HG03025 (cell line): ENCODE measurements around the gene AK2.
"Not testable (repeated sequence)": the region's sequence is repeated elsewhere in the genome, so short reads cannot be mapped to it uniquely, and the experiment has no call there.

Source experiments
- ATAC-seq: cut with Tn5 transposase; IDR thresholded peaks from one replicate; pipeline ENCODE4 v1.9.1; 2021; ENCODE audit warnings: mild to moderate bottlenecking, moderate library complexity; ENCODE audit not compliant: unreplicated experiment, low FRiP score

AK2 gene

DNA sequence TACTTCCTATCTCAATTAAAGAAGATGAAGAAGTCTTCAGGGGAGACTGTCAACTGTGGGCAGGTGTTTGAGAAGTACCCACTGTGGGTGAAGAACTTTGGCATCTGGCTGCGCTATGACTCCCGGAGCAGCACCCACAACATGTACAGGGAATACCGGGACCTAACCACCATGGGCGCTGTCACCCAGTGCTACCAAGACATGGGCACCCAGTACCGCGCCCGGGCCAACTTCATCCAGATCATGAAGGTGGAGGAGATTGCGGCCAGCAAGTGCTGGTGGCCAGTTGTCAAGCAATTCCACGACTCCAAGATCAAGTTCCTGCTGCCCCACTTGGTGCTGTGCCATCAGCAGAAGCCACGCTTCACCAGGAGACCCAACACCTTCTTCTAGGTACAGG, 56.6 kb downstream of the AK2 start:
- ATAC-seq: no peak

DNA sequence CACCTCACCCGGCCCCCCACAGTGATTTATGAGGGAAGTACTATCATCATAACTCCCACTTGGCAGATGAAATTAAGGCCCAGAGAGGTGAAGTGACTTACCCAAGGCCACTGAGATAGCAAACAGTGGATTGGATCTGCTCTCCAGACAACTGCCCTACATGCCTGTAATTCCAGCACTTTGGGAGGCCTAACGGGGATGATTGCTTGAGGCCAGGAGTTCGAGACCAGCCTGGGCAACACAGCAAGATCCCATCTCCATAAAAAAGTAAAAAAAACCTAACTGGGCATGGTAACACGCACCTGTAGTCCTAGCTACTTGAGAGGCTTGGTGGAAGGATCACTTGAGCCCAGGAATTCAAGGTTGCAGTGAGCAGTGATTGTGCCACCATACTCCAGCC, 57.8 kb downstream of the AK2 start:
- no peak for ATAC-seq

DNA sequence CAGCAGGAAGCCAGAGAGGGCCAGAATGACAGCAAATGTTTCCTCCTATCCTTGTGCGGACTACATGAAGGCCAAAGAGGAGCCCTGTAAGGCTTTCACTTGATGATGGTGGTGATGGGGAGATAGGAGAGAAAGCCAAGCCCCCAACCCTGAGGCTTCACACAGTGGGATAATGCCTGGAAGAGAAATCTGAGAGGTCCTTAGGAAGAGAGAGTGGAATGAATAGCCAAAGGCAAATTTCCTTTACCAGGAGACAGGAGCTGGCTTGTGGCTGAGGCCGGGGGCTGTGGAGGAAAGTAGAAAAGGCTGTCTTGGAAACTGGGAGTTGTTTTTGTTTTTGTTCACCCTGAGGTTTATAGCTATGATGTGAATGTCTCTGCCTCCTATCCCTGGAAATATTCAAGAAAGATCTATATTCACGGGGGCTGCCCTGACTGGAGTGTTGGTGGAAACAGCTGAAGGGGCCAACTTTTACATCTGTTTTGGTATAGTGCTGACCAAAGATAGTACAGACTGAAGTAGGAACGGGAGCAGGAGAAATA, 59.1 kb downstream of the AK2 start:
- ATAC-seq: no peak

DNA sequence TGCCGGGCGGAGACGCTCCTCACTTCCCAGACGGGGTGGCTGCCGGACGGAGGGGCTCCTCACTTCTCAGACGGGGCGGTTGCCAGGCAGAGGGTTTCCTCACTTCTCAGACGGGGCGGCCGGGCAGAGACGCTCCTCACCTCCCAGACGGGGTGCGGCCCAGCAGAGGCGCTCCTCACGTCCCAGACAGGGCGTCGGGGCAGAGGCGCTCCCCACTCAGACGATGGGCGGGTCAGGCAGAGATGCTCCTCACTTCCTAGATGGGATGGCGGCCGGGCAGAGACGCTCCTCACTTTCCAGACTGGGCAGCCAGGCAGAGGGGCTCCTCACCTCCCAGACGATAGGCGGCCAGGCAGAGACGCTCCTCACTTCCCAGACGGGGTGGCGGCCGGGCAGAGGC, 61.6 kb downstream of the AK2 start:
- not testable (repeated sequence) for ATAC-seq

DNA sequence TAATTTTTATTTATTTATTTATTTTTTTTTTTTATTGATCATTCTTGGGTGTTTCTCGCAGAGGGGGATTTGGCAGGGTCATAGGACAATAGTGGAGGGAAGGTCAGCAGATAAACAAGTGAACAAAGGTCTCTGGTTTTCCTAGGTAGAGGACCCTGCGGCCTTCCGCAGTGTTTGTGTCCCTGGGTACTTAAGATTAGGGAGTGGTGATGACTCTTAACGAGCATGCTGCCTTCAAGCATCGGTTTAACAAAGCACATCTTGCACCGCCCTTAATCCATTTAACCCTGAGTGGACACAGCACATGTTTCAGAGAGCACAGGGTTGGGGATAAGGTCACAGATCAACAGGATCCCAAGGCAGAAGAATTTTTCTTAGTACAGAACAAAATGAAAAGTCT, 63.2 kb downstream of the AK2 start:
- not testable (repeated sequence) for ATAC-seq

DNA sequence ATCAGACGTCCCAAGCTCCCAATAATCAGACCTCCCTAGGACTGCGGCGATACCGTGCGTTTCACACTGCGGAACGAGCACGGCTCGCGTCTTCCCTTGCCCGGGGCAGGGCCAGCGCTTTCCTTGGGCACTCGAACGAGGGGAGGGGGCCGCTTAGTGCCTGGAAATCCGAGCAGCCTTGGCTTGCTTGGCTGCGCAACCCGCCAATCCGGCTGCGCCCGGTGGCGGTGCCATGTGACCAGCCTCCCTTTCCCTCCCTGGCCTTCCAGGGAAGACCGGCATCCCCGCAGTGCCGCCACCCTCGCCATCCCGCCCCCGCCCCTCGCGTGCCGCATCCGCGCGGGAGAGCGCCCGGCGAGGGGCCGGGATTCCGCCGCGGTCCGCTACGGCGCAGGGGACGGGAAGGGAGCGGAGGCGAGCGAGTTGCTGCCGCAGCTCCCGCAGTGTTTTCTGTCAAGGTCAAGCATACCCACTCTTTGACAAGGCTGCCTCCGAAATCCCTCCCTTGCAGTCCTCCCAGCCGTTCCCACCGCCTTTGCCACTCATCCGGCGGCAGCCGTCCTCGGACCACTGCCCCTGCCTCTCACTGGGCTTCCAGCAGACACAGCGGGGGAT, 63.8 kb downstream of the AK2 start:
- no peak for ATAC-seq

DNA sequence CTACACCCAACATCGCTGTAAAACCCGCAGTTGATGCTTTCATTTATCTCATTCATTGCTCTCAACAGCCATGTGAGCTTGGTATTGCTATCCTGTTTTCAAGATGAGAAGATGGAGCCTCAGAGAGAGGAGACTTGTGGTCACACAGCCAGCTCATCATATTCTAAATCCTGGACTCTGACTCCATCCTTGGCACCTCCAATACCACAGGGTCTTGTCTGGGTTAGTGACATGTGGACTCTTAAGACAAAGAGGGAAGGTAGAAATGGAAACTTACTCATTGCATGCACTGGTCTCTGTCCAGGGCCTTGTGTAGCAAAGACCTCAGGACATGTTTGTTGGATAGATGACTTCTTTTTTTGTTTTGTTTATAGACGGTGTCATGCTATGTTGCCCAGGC, 65.1 kb downstream of the AK2 start:
- ATAC-seq: no peak

DNA sequence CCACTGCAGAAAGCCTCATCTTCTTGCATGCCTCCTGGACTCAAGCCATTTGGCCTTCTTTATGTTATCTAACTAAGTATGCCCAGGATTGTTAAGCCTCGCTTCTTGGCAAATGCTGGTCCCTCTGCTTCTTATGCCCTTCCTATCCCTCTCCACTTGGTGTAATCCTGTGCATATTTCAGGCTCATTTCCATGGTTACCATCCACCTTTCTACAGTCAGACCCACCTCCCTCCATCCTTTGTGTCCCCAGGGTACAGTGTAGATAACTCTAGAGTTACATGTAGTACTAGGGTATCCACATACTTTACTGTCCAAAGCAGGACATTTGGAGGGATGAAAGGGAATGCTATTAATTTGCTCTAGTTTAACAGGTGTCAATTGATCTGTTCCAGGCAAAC, 65.5 kb downstream of the AK2 start:
- no peak for ATAC-seq

DNA sequence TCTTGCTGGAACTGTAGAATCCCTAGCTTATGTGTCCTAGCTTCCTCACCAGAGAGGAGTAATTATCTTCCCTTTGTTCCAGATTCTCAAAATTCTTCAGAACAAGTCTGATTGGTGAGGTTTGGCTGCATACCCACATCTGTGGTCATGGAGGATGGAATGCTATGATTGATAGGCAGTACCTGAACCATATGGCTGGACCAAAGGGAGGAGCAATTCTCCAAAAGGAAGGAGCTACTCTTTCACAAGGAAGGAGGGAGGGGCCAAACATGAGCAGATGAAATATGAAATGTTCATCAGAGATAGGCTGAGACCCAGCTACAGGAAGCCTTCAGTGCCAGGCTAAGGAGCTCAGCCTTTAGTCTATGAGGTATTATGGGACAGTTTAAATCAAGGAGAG, 67.1 kb downstream of the AK2 start:
- no peak for ATAC-seq

DNA sequence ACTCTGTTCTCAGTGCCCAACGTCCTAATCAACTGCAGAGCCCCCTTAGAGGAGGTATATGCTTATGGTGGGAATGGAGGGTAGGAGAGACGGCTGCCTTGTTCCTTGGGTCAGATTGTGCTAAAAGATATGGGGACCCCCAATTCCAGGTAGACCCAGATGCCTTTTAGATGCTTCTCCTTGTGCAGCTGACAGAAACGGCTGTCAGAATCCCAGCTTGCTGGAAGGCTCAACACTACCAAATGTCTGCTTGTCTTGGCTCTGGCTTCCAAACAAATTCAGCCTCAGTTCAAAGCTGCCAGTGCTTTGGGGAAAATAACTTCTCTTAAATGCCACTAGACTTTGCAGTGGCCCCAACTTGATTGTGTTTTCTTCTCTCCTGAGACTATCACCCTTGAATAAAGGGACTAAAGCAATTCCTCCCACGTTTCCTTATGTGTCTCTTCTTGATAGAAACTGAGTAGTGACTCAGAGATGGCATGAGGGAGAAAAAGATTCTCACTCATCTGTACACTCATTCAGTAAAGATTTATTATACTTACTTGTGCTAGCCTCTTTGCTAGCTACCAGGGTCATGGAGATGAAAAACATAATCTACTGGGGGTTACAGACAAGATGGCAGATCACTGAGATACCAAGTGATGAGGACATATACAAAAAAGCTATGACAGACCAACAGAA, 68.7 kb downstream of the AK2 start:
- no peak for ATAC-seq

DNA sequence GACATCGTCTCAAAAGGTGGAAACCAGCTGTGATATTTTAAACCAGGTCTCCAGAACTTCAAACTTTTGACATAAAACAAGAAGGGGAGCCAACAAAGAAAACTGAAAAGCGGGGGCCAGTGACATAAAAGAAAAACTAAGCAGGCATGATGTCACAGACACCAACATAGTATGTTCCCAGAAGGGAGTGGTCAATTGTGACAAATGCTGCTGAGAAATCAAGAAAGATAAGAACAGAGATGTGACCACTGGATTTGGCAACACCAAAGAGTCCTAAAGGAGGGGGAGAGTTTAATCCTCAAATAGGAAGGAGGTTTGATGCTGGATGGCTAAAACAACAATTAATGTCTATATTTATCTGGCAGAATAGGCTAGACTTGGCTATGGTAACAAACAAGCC, 69.8 kb downstream of the AK2 start:
- no peak for ATAC-seq

DNA sequence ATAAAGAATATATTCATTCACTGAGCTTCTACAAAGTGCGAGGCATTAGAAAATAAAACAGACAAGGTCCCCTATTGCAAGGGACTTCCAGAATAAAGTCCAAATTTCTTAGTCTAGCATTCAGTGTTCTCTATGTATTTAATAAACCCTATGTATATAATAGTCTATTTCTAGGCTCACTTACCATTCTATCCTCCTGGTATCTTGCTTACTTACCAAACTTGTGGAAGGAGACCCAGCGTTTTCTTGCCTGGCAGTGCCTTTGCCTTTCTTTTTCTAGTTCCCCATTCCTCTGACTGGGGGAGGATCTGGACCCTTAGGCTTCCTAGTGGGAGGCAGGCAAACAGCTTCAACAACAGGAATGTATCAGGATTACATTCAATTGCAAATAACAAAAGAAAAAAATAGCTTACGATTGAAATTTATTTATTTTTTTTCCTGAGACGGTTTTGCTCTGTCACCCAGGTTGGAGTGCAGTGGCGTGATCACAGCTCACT, 71.4 kb downstream of the AK2 start:
- no peak for ATAC-seq

DNA sequence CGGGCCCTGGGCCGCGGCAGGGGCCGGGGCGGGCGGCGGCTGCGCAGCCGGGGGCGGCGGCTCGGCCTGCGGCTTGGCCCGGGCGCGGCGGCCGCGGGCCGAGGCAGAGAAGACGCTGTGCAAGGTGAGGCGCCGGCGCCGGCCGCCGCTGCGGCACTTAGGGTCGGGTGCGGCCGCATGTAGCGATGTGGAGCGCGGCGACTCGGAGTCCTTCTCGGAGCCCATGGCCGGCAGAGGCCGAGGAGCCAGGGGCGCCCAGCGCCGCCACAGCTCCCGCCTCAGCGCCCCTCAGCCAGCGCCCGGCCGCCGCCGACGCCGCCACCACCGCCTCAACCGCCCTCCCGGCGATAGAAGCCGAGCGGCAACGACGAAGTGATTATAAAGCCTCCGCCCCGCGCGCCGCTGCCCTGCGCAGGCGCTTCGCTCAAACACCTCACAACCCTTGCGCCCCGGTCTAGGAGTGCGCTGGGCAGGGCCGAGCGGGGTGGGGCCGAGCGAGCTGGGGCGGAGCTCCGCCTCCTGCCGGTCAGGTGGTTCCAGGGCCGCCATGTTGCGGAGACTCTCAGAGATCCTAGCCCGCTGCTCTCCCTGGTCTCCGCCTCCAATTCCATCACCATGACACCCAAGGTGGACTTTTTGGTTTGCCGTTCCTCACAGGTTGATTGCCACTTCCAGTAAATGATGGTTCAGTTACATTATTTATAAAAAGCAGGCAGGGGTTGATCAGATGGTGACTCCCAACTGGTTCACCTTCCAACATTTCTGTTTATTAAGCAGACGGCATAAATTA, 72.0 kb downstream of the AK2 start, which contains the start of gene RNF19B:
RNF19B (minus strand) TSS at position 349 of the 790 bp plus-strand sequence; CDS start at position 225, 124 bp downstream.
- peak; percentile 62 for ATAC-seq

DNA sequence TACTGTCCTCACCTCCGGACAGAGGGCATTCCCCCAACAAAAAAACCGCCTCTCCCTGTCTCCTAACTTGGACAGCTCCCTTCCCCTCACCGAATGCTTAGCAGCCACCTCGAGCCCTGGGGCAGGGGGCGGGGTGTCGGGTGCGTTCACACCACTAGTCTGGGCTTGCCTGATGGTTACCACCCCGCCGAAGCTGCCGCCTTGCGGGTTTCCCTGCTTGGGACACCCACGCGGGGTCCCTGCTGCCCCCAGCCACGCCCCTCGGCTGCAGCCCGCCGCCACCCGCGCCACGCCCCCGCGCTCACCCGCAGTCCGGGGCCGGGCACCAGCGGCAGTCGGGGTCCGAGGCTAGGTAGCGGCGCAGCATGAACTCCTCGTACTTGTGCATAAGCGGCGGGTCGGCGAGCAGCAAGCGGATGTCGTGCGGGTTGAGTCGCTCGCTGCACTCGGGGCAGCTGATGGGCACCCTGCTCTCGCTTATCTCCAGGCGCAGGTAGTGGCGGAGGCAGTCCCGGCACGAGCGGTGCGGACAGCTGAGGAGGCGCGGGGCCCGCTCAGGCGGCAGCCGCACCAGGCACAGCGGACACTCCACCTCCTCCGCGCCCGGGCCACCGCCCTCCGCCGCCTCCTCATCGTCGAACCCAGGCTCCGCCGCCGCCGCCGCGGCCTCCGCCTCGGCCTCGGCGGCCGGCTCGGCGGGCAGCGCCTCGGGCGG, 72.8 kb downstream of the AK2 start:
- peak; percentile 31 for ATAC-seq

DNA sequence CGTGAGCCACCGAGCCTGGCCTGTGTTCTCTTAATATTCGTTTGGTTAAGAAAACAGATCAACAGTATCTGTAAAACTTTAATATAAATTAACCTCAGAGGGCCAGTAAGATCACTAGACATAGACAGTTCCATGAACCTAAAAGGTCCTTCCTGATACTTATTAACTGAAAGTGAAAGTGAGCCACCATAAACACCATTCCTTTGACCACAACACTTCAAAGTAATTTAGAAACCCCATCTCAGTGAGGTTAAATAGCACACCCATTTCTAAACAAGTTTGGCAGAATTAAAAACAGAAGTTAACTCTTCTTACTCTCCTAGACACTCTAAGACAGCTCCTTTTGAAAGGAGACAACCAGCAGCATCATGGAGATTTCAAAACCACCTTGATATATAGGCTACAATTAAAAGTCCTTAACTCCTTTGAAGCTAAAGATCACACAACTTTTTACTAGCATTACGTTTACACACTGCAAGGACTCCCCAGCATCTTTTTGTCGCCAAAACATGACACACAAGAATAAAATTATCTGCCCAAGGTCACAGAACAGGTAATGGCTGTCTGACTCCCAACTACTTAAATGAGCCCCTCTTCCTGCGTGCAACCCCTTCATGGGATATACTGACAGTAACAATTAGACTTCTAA, 74.3 kb downstream of the AK2 start:
- ATAC-seq: no peak

DNA sequence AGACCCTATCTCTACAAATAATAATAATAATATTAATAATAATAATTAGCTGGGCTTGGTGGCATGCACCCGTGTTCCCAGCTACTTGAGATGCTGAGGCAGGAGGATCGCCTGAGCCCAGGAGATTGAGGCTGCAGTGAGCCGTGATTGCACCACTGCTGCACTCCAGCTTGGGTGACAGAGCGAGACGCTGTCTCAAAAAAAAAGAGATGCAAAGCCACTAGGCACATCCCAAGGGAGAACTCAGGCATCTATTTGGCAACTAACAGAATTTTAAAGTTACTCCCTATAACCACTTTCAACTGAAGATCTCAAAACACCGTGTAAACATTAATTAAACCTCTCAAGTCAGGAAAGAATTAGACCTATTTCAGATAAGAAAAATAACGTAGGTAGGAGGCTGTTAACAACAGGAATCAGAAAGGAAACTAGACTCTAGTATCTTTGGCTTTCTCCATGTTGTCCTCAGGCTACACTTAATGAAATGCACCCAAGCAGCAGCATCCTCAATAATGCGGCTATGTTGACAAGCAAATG, 75.8 kb downstream of the AK2 start:
- no peak for ATAC-seq

DNA sequence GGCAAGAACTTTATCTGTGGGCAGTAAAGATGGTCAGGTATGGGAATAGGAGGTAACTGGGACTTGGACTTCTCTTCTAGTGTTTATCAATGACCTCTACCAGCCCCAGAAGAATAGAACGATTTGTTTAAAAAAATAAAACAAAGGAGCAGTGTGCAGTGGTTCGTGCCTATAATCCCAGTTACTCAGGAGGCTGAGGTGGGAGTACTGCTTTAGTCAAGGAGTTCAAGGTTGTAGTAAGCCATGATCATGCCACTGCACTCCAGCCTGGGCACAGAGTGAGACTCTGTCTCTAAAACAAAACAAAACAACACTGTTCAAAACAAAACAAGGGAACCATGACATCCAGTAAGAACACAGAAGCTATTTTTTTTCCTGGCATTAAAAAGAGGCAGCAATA, 76.3 kb downstream of the AK2 start:
- ATAC-seq: no peak

DNA sequence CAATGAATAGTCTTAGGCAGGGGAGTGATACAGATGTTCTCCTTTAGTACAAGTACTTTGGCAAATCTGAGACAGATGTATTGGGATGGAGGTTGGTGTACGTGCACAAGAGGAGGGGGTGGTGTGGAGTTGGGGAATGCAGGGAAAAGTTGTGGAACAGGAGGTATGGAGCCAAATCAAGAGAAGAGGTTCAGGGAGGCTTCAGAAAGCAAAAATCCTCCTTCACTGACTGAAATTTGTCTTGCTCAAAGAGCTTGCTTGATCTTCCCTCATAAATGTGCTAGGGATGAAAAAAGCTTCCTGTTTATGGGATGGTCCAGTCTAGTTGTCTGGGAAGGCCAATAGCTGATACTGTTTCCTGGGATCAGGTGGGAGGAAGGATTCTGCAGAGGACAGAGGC, 77.9 kb downstream of the AK2 start:
- ATAC-seq: no peak
